ENCODE data around the gene KPNA3. TPM values are rescaled to one million over a fixed set of nuclear protein-coding genes. Genes with fewer than 3 reads are reported as not detected.
A peak's percentile ranks its signal among the peaks of the same experiment; 100 is the strongest.

Gene KPNA3, protein sequence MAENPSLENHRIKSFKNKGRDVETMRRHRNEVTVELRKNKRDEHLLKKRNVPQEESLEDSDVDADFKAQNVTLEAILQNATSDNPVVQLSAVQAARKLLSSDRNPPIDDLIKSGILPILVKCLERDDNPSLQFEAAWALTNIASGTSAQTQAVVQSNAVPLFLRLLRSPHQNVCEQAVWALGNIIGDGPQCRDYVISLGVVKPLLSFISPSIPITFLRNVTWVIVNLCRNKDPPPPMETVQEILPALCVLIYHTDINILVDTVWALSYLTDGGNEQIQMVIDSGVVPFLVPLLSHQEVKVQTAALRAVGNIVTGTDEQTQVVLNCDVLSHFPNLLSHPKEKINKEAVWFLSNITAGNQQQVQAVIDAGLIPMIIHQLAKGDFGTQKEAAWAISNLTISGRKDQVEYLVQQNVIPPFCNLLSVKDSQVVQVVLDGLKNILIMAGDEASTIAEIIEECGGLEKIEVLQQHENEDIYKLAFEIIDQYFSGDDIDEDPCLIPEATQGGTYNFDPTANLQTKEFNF
- 10 to 100 TPM; 57.2 to 74.4 (median 65.6) TPM for total RNA-seq (2021; fragmentation: NEBNext Ultra II Directional; extraction: Animal tissue kit (Norgen Biotek cat#: 25700))
- long read RNA-seq, full-length matches to known transcripts = 36 of 61 reads
- long read RNA-seq, partial matches to known transcripts = 10 of 61 reads
- long read RNA-seq, other reads (novel, unspliced or antisense) = 15 of 61 reads

DNA sequence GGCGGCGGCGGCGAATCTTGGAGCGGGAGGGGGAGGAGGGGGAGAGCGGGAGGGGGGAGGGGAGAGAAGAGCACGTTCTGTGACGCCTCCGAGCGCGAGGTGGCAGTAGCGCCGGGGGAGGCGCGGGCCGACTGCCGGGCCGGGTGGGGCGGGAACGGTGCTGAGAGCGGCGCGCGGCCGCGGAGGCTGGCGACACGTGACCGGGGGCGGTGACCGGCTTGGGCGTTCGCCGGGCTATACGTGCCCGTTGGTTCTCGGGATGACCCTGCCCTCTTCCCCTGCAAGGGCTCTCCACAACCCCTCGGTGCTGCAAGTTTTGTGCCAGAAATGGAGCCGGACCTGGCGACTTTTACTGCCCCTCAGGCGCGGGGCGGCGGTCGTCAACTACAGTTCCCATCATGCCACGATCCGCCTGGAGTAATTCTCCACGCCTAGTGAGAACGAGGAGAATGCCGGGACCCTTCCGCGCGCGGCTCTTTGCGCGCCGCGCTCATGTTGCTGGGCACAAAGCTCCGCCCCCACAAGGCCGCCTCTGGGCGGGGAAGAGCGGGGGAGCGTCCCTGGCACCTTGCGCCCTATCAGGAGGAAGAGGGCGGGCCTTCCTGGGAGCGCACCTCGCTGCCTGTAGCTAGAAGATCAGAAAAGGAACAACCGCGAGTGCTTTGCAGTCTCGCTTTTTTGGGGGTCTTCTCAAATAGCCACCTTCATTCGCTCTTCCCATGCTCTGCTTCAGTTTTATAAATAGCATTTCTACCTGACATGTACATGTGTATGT lies at the start of gene KPNA3:
KPNA3 (minus strand) TSS at position 133 of the 775 bp plus-strand sequence. CDS start 176 bp downstream, outside the sequence.
- peak; percentile 93 for DNase-seq
- Mint-ChIP-seq H3K36me3 (ENCODE audit: low read depth) (peaks cover 18% of the 10 kb centered on the region), H3K9me3 (no peaks in the 10 kb centered on the region), H3K27ac (peak within 1 kb of the TSS; percentile 97), H3K4me1 (ENCODE audit: low read depth) (peaks cover 39% of the 10 kb centered on the region), H3K4me3 (peak within 1 kb of the TSS; percentile 97), H3K27me3 (ENCODE audit: insufficient read depth) (peaks cover 5% of the 10 kb centered on the region)
- TF ChIP-seq, protein P1, sequence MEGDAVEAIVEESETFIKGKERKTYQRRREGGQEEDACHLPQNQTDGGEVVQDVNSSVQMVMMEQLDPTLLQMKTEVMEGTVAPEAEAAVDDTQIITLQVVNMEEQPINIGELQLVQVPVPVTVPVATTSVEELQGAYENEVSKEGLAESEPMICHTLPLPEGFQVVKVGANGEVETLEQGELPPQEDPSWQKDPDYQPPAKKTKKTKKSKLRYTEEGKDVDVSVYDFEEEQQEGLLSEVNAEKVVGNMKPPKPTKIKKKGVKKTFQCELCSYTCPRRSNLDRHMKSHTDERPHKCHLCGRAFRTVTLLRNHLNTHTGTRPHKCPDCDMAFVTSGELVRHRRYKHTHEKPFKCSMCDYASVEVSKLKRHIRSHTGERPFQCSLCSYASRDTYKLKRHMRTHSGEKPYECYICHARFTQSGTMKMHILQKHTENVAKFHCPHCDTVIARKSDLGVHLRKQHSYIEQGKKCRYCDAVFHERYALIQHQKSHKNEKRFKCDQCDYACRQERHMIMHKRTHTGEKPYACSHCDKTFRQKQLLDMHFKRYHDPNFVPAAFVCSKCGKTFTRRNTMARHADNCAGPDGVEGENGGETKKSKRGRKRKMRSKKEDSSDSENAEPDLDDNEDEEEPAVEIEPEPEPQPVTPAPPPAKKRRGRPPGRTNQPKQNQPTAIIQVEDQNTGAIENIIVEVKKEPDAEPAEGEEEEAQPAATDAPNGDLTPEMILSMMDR (IDR thresholded peaks at IDR 0.05) = peak; percentile 49; the same call in 1 of the 2 replicates

DNA sequence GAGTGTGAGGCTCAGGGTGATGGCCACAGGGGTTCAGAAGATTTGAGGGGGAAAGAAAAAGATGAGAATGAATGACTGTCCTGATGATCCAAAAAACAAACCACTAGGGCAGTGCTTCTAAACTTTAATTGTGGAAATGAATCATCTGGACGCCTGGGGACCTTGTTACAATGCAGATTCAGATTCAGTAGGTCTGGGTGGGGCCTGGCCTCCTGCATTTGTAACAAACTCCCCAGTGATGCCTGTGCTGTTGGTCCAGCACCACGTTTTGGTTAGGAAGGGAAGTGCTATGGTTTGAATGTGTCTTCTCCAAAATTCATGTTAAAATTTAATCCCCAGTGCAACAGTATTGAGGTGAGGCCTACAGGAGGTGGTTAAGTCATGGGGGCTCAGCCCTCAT lies 49.5 kb upstream of the KPNA3 start:
- Mint-ChIP-seq H3K9me3 (no peaks in the 10 kb centered on the region), H3K27me3 (ENCODE audit: insufficient read depth) (no peaks in the 10 kb centered on the region; the same call in 1 of the 2 replicates), H3K4me1 (ENCODE audit: low read depth) (peaks cover 36% of the 10 kb centered on the region), H3K4me3 (no peak overlapping the region), H3K27ac (no peak overlapping the region), H3K36me3 (ENCODE audit: low read depth) (no peaks in the 10 kb centered on the region)
- no peak for DNase-seq
- TF ChIP-seq, protein P1 (IDR thresholded peaks at IDR 0.05) = no peak

DNA sequence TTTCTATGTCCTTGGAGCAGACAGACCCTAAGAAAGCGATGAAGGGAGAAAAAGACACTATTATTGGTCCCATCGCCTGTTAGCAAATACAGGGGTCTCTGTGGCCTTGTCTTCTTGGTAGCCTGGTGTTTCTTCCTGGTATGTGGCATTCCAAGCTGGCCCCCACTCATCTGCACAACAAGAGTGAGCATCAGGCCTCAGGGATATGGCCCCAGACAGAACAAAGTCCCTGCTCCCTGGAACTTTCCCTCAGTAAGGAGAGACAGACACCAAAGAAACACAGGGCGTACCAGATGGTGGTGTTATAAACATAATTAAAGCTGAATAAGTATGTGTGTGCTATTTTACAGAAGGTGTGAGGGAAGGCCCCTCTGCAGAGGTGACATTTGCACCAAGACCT lies 48.2 kb upstream of the KPNA3 start:
- Mint-ChIP-seq H3K4me3 (no peak overlapping the region), H3K27me3 (ENCODE audit: insufficient read depth) (peaks cover 3% of the 10 kb centered on the region), H3K36me3 (ENCODE audit: low read depth) (no peaks in the 10 kb centered on the region), H3K4me1 (ENCODE audit: low read depth) (peaks cover 36% of the 10 kb centered on the region), H3K27ac (no peak overlapping the region), H3K9me3 (no peaks in the 10 kb centered on the region)
- TF ChIP-seq, protein P1 (IDR thresholded peaks at IDR 0.05) = no peak
- DNase-seq = no peak

- Mint-ChIP-seq H3K4me1 (ENCODE audit: low read depth) (peaks cover 36% of the 10 kb centered on the region), H3K27ac (no peak overlapping the region), H3K4me3 (no peak overlapping the region), H3K27me3 (ENCODE audit: insufficient read depth) (peaks cover 3% of the 10 kb centered on the region), H3K9me3 (no peaks in the 10 kb centered on the region), H3K36me3 (ENCODE audit: low read depth) (no peaks in the 10 kb centered on the region)
- TF ChIP-seq, protein P1 (IDR thresholded peaks at IDR 0.05) = no peak
- DNase-seq = no peak
Measured at GRCh38 chr13:49840266-49840665, 47.8 kb upstream of the KPNA3 start.

DNA sequence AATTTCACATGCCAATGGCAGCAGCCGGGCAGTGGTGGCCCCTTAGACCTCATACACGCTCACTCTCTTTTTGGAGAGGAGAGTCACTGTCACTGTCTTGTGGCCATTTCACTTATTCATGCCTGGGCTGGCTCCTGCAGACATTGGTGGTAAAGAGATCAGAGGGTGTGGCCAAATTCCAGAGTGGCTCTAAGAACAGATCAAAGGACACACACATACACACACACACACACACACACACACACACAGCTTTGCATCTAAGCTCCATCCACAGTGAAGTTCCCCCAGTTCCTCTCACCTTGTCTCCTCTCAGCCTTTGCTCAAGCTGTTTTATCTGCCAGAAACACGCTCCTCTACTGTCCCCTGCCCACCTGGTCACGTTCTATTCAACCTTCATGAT lies 46.5 kb upstream of the KPNA3 start:
- no peak overlapping the region for H3K4me3 Mint-ChIP-seq
- TF ChIP-seq, protein P1 (IDR thresholded peaks at IDR 0.05) = no peak
- DNase-seq = no peak
- peaks cover 3% of the 10 kb centered on the region for H3K27me3 Mint-ChIP-seq (ENCODE audit: insufficient read depth)
- peaks cover 32% of the 10 kb centered on the region for H3K4me1 Mint-ChIP-seq (ENCODE audit: low read depth)
- no peaks in the 10 kb centered on the region for H3K36me3 Mint-ChIP-seq (ENCODE audit: low read depth)
- H3K9me3 Mint-ChIP-seq = no peaks in the 10 kb centered on the region
- H3K27ac Mint-ChIP-seq = no peak overlapping the region
